SU-DHL-6 (cell line): ENCODE data around the gene LTA.
A peak's percentile ranks its signal among the peaks of the same experiment; 100 is the strongest.

Experiments used
- H2AFZ ChIP-seq: fragments of 200-600 bp; sonication (generic); 2 replicates; pipeline ENCODE4 v1.6.1; 2014; ENCODE audit warnings: low read depth, mild to moderate bottlenecking, moderate library complexity, mixed read lengths, antibody characterized with exemption, low read length; ENCODE audit not compliant: severe bottlenecking
- H3F3A ChIP-seq: fragments of 200-600 bp; shearing (Covaris generic); 2 replicates; pipeline ENCODE4 v1.6.0; 2016; ENCODE audit warnings: antibody characterized with exemption, mild to moderate bottlenecking; ENCODE audit not compliant: insufficient read depth
- H3K27ac ChIP-seq: fragments of 200-600 bp; sonication (generic); 2 replicates; pipeline ENCODE4 v1.5.1; 2016; ENCODE audit warnings: low read depth, mild to moderate bottlenecking, low read length, moderate library complexity, mixed read lengths
- H3K27me3 ChIP-seq: fragments of 200-600 bp; sonication (generic), shearing (Covaris generic); 2 replicates; pipeline ENCODE4 v1.6.0; 2014; ENCODE audit warnings: mild to moderate bottlenecking, low read length
- H3K36me3 ChIP-seq: fragments of 200-600 bp; sonication (generic); 2 replicates; pipeline ENCODE4 v1.6.1; 2014; ENCODE audit warnings: mild to moderate bottlenecking, low read length, mixed read lengths
- H3K4me2 ChIP-seq: fragments of 300-600, 200-600 bp; shearing (Covaris generic), sonication (generic); 2 replicates; pipeline ENCODE4 v1.6.0; 2014; ENCODE audit warnings: low read length, low read depth, mild to moderate bottlenecking; ENCODE audit not compliant: poor library complexity, severe bottlenecking
- H3K4me3 ChIP-seq: fragments of 200-600 bp; sonication (generic); 2 replicates; pipeline ENCODE4 v1.5.1; 2014; ENCODE audit warnings: antibody characterized with exemption, low read length, mild to moderate bottlenecking, mixed read lengths; ENCODE audit not compliant: insufficient read depth, poor library complexity, severe bottlenecking
- H3K79me2 ChIP-seq: fragments of 200-600 bp; sonication (generic); 2 replicates; pipeline ENCODE4 v1.6.1; 2014; ENCODE audit warnings: mild to moderate bottlenecking, low read length, moderate library complexity; ENCODE audit not compliant: insufficient read depth
- H3K9ac ChIP-seq: fragments of 200-600 bp; sonication (generic); 2 replicates; pipeline ENCODE4 v1.7.0; 2014; ENCODE audit warnings: mild to moderate bottlenecking, low read length
- H3K9me2 ChIP-seq: fragments of 200-600 bp; sonication (generic); replicated peaks from 2 replicates; pipeline ENCODE4 v1.6.1; 2014; ENCODE audit warnings: low read length; ENCODE audit not compliant: insufficient read depth
- H3K9me3 ChIP-seq: fragments of 200-600 bp; sonication (generic); 2 replicates; pipeline ENCODE4 v1.6.1; 2014; ENCODE audit warnings: low read length, mixed read lengths; ENCODE audit not compliant: insufficient read depth
- H4K20me1 ChIP-seq: fragments of 200-600 bp; sonication (generic); 2 replicates; pipeline ENCODE4 v1.6.1; 2014; ENCODE audit warnings: low read depth, mild to moderate bottlenecking, antibody characterized with exemption, low read length, moderate library complexity, mixed read lengths
- CTCF ChIP-seq: fragments of 200-600 bp; sonication (generic); IDR thresholded peaks from one replicate; pipeline ENCODE4 v1.5.1; 2017; ENCODE audit warnings: antibody characterized with exemption, mild to moderate bottlenecking, low read length, moderate library complexity; ENCODE audit not compliant: insufficient read depth, poor library complexity, severe bottlenecking
- EZH2phosphoT487 ChIP-seq: fragments of 200-600 bp; sonication (generic), shearing (Covaris generic); conservative IDR thresholded peaks from 2 replicates; pipeline ENCODE4 v1.6.1; 2018; ENCODE audit warnings: mild to moderate bottlenecking, antibody characterized with exemption, low read length, moderate library complexity, mixed read lengths

Gene LTA

GRCh38 chr6:31568537-31568961 is 3.5 kb upstream of the LTA start:
- no peak for TF ChIP-seq EZH2phosphoT487
- TF ChIP-seq CTCF = no peak
- peak overlapping the region; percentile 63 for H3K4me3 ChIP-seq
- H3K79me2 ChIP-seq = peaks cover 54% of the 10 kb centered on the region
- no peaks in the 10 kb centered on the region for H3K27me3 ChIP-seq
- H3K9ac ChIP-seq = peak overlapping the region; percentile 84
- H3F3A ChIP-seq = peaks cover 66% of the 10 kb centered on the region
- peak overlapping the region; percentile 86 for H3K4me2 ChIP-seq
- no peak overlapping the region for H2AFZ ChIP-seq
- H3K9me2 ChIP-seq = no peaks in the 10 kb centered on the region
- peak overlapping the region; percentile 92 for H3K27ac ChIP-seq
- no peaks in the 10 kb centered on the region for H3K9me3 ChIP-seq
- H3K36me3 ChIP-seq = no peaks in the 10 kb centered on the region
- H4K20me1 ChIP-seq = no peaks in the 10 kb centered on the region

GRCh38 chr6:31569861-31570536 is 2.1 kb upstream of the LTA start:
- no peaks in the 10 kb centered on the region for H3K27me3 ChIP-seq
- H2AFZ ChIP-seq = no peak overlapping the region
- TF ChIP-seq CTCF (no peak), EZH2phosphoT487 (no peak)
- peak overlapping the region; percentile 63 for H3K4me3 ChIP-seq
- H3K27ac ChIP-seq = peak overlapping the region; percentile 92
- no peaks in the 10 kb centered on the region for H3K36me3 ChIP-seq
- no peaks in the 10 kb centered on the region for H3K9me3 ChIP-seq
- H3K9ac ChIP-seq = peak overlapping the region; percentile 84
- H3K79me2 ChIP-seq = peaks cover 56% of the 10 kb centered on the region
- H3K4me2 ChIP-seq = peak overlapping the region; percentile 86
- no peaks in the 10 kb centered on the region for H3K9me2 ChIP-seq
- no peaks in the 10 kb centered on the region for H4K20me1 ChIP-seq
- peaks cover 72% of the 10 kb centered on the region for H3F3A ChIP-seq

- H3K4me2 ChIP-seq = peak overlapping the region; percentile 86
- peak overlapping the region; percentile 63 for H3K4me3 ChIP-seq
Measured at GRCh38 chr6:31573239-31574105, 1.4 kb downstream of the LTA start.

More at GRCh38 chr6:31573239-31574105, 1.4 kb downstream of the LTA start:
- Histone ChIP-seq H4K20me1 (no peaks in the 10 kb centered on the region), H3K27me3 (no peaks in the 10 kb centered on the region), H3K9ac (peak overlapping the region; percentile 84), H2AFZ (no peak overlapping the region), H3K9me3 (no peaks in the 10 kb centered on the region), H3K36me3 (peaks cover 3% of the 10 kb centered on the region; the same call in 1 of the 2 replicates), H3K27ac (peak overlapping the region; percentile 92), H3F3A (peaks cover 88% of the 10 kb centered on the region), H3K9me2 (no peaks in the 10 kb centered on the region), H3K79me2 (peaks cover 73% of the 10 kb centered on the region)
- TF ChIP-seq CTCF = no peak
- no peak for TF ChIP-seq EZH2phosphoT487
